AG10803 (cell line): ENCODE data around the gene PDSS2.

Experiments
- DNase-seq: peaks from one replicate; pipeline ENCODE4 v3.0.0; 2010; ENCODE audit warnings: low read depth
- H3K4me3 ChIP-seq: 2 replicates; pipeline ENCODE4 v1.5.1; 2011; ENCODE audit warnings: mild to moderate bottlenecking, low read length, control low read depth
- TF ChIP-seq, protein P1 (sequence below): conservative IDR thresholded peaks from 2 replicates; pipeline ENCODE4 v1.5.1; 2011; ENCODE audit warnings: mild to moderate bottlenecking, low read length, control low read depth, inconsistent platforms

PDSS2 gene

DNA sequence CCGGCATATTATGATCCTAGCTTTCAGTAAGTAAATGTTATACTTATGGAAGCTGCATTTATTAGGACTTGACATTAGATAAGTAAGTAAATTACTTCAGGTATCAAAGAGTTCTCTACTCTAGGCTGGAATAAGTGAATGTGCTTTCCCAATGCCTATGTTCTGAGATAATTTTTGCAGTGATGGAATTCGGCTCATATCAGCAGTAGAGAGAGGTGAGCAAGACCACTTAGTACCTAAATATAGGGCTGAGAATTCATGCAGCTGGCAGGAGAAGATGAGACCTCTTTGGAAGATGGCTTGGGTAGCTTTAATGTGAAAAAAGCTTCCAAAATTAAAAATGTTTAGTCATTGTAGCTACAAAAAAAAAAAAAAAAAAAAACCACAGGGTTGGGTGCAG, 330.8 kb downstream of the PDSS2 start:
- TF ChIP-seq, protein P1, sequence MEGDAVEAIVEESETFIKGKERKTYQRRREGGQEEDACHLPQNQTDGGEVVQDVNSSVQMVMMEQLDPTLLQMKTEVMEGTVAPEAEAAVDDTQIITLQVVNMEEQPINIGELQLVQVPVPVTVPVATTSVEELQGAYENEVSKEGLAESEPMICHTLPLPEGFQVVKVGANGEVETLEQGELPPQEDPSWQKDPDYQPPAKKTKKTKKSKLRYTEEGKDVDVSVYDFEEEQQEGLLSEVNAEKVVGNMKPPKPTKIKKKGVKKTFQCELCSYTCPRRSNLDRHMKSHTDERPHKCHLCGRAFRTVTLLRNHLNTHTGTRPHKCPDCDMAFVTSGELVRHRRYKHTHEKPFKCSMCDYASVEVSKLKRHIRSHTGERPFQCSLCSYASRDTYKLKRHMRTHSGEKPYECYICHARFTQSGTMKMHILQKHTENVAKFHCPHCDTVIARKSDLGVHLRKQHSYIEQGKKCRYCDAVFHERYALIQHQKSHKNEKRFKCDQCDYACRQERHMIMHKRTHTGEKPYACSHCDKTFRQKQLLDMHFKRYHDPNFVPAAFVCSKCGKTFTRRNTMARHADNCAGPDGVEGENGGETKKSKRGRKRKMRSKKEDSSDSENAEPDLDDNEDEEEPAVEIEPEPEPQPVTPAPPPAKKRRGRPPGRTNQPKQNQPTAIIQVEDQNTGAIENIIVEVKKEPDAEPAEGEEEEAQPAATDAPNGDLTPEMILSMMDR, result no peak
- DNase-seq, result no peak
- no peak overlapping the region for H3K4me3 ChIP-seq

DNA sequence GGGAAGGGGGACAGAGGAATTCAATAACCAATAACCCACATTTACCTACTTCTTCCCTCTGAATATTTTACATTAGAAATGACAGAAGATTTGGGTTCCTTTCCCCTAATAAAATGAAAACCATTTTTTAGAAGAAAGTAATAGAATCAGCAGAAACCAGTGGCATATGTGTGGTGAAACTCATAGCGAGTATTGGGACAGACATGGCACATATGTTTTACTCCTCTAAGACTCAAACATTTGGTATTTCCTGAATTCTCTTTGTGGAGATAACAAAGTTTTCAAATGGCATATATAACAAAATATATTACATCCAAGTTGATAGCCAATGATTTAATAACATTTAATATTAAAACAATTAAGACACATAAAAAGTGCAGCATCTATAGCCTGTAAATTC, 331.2 kb downstream of the PDSS2 start:
- no peak overlapping the region for H3K4me3 ChIP-seq
- TF ChIP-seq, protein P1, result no peak
- peak; percentile 52 for DNase-seq

DNA sequence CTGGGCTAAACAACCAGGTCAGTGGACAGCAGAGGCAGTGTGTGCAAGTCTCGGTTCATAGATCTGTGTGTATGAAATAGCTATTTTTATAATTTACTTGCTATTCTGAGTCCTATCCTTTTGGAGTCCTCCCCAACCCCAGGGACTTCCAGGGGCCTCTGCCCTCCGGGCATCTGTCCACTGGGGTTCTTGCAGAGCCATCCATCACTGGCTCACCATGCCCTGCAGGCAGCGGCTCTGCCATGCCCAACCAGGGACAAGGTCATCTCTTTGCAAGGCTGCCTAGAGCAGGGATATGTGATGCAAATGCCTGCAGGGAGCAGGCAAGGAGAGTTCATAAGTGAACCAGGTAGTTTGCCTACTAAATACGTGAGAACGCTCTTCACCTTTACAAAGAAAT, 333.6 kb downstream of the PDSS2 start:
- no peak overlapping the region for H3K4me3 ChIP-seq
- TF ChIP-seq, protein P1, result no peak
- no peak for DNase-seq

DNA sequence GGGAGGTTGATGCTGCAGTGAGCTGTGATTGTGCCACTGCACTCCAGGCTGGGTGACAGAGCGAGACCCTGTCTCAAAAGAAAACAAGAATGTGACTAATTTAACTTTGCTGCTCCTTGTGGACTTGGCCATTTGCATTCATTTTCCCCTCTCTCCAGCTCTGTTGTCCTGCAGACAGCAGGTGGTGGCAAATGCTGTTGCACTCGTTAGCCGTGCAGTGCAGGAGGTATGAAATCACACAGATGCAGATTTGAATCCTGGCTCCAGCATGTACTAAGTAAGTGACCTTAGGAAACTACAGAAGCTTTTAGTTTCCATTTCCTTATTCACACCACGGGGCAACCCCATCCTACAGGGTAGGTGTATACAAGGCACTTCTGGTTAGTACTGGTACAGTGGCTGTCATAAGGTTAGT, 334.4 kb downstream of the PDSS2 start:
- H3K4me3 ChIP-seq, result no peak overlapping the region
- DNase-seq, result no peak
- TF ChIP-seq, protein P1, result no peak

DNA sequence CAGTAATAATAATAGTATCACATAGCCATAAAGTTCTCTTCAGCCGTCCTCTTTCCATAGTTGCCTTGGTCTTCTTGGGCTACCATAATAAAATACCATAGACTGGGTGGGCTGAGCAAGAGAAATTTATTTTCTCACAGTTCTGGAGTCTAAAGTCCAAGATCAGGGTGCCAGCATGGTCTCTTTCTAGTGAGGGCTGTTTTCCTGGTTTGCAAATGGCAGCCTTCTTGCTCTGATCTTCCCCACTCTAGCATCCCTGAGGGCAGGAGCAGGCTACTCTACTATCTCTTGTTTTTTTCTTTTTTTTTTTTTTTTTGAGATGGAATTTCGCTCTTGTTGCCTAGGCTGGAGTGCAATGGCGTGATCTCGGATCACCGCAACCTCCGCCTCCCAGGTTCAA, 335.9 kb downstream of the PDSS2 start:
- no peak overlapping the region for H3K4me3 ChIP-seq
- TF ChIP-seq, protein P1, result no peak
- DNase-seq, result no peak

DNA sequence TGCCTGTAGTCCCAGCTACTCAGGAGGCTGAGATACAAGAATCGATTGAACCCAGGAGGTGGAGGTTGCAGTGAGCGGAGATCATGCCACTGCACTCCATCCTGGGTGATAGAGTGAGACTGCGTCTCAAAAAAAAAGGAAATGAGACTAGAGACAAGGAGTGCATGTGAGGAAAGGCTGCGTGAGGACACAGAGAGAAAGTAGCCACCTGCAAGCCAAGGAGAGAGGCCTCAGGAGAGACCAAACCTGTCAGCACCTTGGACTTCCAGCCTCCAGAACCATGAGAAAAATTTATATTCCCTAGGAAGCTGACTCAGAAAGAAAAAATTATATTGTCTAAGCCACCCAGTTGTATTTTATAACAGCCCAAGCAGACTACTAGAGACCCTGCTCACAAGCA, 336.6 kb downstream of the PDSS2 start:
- TF ChIP-seq, protein P1, result no peak
- no peak overlapping the region for H3K4me3 ChIP-seq
- DNase-seq, result no peak

DNA sequence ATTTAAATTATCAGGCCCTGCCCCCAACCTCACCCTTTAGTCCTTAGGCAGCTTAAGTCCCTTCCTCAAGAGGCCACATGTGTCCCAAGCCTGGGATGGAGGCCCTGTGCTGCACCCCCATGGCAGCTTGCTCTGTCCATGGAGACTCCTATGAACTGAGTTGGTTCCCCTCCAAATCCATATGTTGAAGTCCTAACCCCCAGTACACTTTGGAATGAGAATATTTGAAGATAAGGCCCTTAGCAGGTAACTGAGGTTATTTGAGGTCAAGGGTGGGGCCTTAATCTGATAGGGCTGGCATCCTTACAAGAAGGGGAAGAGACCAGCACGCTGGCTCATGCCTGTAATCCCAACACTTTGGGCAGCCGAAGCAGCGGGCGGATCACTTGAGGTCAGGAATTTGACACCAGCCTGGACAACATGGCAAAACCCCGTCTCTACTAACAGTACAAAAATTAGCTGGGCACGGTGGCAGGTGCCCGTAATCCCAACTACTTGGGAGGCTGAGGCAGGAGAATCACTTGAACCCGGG, 337.3 kb downstream of the PDSS2 start:
- DNase-seq, result no peak
- TF ChIP-seq, protein P1, result no peak
- no peak overlapping the region for H3K4me3 ChIP-seq
